Measurements from ENCODE around the gene PYGL. TPM values are rescaled to one million over a fixed set of nuclear protein-coding genes. Genes with fewer than 3 reads are reported as not detected.

Gene PYGL
- total RNA-seq = 1 to 10 TPM; 2.3 to 2.5 TPM

GRCh38 chr14:50943943-50944646 lies at the start of gene PYGL:
PYGL (minus strand) TSS chr14:50944483; CDS start chr14:50944403, 80 bp downstream.
- Mint-ChIP-seq H3K27ac (no peak within 1 kb of the TSS), H3K4me1 (peaks cover 7% of the 10 kb centered on the region), H3K27me3 (peaks cover 53% of the 10 kb centered on the region), H3K9me3 (no peaks in the 10 kb centered on the region), H3K36me3 (peaks cover 1% of the 10 kb centered on the region), H3K4me3 (peak within 1 kb of the TSS; percentile 65)
- DNase-seq = peak; percentile 47

DNA sequence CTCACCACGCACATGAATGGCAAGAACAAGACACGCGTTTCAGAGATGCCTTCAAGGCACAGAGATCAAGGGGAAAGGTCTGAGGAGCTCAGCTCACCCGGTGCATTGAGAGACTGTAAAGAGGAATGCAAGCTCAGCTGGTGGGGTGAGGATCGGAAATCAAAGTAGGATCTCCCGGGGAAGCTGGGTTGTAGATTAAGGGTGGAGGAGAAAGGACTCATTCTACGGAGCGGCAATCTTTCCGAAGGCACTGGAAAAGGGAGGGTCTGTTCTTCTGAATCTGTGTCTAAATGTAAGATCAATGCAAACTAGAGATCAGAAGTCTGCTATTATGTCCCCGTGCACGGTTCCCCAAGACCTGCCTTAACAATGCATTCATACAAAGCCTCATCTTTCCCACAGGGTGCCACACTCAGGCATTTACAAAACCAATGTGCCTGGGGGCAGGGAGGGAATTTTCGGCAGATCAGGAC lies 41.6 kb upstream of the PYGL start:
- Mint-ChIP-seq H3K27me3 (no peaks in the 10 kb centered on the region), H3K4me3 (no peak overlapping the region), H3K4me1 (no peaks in the 10 kb centered on the region), H3K9me3 (no peaks in the 10 kb centered on the region), H3K36me3 (no peaks in the 10 kb centered on the region), H3K27ac (no peak overlapping the region)
- DNase-seq = no peak

- no peaks in the 10 kb centered on the region for H3K4me1 Mint-ChIP-seq
- no peak overlapping the region for H3K4me3 Mint-ChIP-seq
- H3K27me3 Mint-ChIP-seq = no peaks in the 10 kb centered on the region
- H3K36me3 Mint-ChIP-seq = no peaks in the 10 kb centered on the region
- DNase-seq = no peak
- no peak overlapping the region for H3K27ac Mint-ChIP-seq
- H3K9me3 Mint-ChIP-seq = no peaks in the 10 kb centered on the region
These were observed 41.0 kb upstream of the PYGL start for GRCh38 chr14:50985124-50985858.

DNA sequence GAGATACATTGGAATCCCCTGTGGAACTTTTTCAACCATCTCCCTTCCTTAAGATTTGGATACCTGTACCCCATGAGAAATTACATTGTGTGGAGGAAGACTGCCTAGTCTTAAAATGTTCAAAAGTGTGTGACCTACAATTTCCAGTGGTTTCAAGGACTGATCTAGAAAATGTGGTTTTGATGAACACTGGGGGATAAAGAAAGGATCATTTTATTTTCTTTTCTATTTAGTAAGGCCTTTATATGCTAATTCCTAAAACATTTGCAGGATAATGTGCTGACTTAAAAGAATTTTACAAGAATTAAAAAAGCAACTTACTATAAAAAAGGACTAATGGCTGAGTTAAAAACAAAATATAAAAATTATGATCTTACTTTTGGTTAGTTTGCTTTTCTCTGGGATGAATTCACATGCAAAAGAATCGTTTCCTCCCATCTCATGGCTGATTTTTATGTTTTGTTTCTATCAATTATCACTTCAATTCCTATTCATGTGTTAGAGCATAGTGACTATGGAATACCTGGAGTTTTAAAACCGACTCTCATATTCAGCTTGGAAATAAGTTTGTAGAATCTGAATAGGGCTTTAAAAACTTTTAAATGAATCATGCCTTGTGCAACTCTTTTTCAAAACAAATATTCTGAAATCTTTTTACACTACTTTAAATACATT lies 39.9 kb upstream of the PYGL start:
- Mint-ChIP-seq H3K9me3 (no peaks in the 10 kb centered on the region), H3K4me1 (no peaks in the 10 kb centered on the region), H3K4me3 (no peak overlapping the region), H3K27ac (peak overlapping the region; percentile 30), H3K27me3 (no peaks in the 10 kb centered on the region), H3K36me3 (no peaks in the 10 kb centered on the region)
- DNase-seq = no peak

- no peak for DNase-seq
- Mint-ChIP-seq H3K9me3 (no peaks in the 10 kb centered on the region), H3K4me1 (no peaks in the 10 kb centered on the region), H3K27ac (no peak overlapping the region), H3K27me3 (no peaks in the 10 kb centered on the region), H3K36me3 (no peaks in the 10 kb centered on the region), H3K4me3 (no peak overlapping the region)
These were observed 35.9 kb upstream of the PYGL start for GRCh38 chr14:50979941-50980850.

DNA sequence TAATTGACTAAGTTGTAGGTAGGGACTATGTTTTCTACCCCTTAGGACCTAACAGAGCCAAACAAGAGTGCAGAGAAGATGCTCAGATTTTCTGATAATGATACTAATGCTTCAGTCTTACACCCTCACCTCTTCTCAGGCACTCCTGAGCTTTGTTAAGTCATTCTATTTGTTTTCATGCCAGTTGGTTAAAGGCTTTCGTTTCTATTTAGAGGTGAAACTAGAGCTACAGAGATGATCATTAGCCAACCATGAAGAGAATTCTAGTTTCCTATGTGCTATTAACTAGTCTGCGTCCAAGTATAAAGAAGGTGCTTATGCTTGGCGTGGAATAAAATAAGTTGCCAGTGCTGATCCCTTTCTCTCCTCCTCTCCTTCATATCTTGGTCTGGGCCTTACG lies 34.6 kb upstream of the PYGL start:
- Mint-ChIP-seq H3K36me3 (no peaks in the 10 kb centered on the region), H3K4me1 (no peaks in the 10 kb centered on the region), H3K27me3 (no peaks in the 10 kb centered on the region), H3K4me3 (no peak overlapping the region), H3K9me3 (no peaks in the 10 kb centered on the region), H3K27ac (no peak overlapping the region)
- no peak for DNase-seq

GRCh38 chr14:50978529-50978871 lies 34.2 kb upstream of the PYGL start:
- H3K27ac Mint-ChIP-seq = no peak overlapping the region
- DNase-seq = no peak
- H3K4me3 Mint-ChIP-seq = no peak overlapping the region
- no peaks in the 10 kb centered on the region for H3K4me1 Mint-ChIP-seq
- H3K36me3 Mint-ChIP-seq = no peaks in the 10 kb centered on the region
- no peaks in the 10 kb centered on the region for H3K27me3 Mint-ChIP-seq
- H3K9me3 Mint-ChIP-seq = no peaks in the 10 kb centered on the region

GRCh38 chr14:50977863-50978528 lies 33.7 kb upstream of the PYGL start:
- Mint-ChIP-seq H3K36me3 (no peaks in the 10 kb centered on the region), H3K27ac (no peak overlapping the region), H3K4me1 (no peaks in the 10 kb centered on the region), H3K27me3 (no peaks in the 10 kb centered on the region), H3K4me3 (no peak overlapping the region), H3K9me3 (no peaks in the 10 kb centered on the region)
- no peak for DNase-seq

DNA sequence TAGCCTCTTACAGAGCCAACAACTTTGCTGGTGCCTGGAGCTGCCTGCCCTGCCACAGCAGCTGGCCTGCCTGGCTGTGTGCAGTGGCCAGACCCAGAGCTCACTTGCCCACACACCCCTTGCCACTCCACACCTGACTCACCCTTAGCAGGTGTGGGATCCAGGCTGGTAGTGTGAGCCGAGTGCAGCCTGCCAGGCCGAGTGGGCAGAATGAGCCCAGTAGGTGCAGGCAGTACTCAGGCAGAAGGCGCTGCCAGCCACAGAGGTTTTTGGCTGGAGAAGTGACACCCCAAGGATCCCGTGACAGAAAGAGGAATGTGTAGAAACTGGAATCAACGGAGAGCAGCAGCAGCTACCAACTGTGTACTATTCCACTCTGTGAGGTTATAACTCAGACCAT lies 29.8 kb upstream of the PYGL start:
- no peaks in the 10 kb centered on the region for H3K9me3 Mint-ChIP-seq

DNA sequence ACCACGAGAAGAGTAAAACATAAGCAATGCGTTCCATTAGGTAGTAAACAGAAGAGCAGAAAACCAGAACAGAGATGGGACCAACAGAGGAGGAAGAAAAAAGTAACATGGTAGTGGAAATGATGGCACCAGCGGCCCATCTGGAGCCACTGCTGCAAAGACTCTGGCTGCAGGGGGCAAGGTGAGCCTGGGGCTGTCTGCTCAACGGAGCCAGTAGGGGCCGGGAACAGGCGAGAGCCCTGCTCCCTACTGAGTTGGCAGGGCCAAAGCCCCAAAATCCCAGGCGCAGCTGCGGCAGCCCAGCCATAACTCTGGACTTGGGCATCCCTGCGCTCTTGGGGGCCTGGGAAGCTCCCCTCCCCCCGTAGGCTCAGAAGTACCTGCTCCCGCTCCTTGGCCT lies 28.5 kb upstream of the PYGL start:
- H3K9me3 Mint-ChIP-seq = no peaks in the 10 kb centered on the region

More for the DNA sequence above, 29.8 kb upstream of the PYGL start:
- Mint-ChIP-seq H3K4me3 (no peak overlapping the region), H3K4me1 (no peaks in the 10 kb centered on the region), H3K36me3 (no peaks in the 10 kb centered on the region), H3K27me3 (no peaks in the 10 kb centered on the region), H3K27ac (no peak overlapping the region)
- no peak for DNase-seq

GRCh38 chr14:50970886-50971781 lies 26.9 kb upstream of the PYGL start:
- Mint-ChIP-seq H3K27ac (no peak overlapping the region), H3K4me3 (no peak overlapping the region), H3K27me3 (no peaks in the 10 kb centered on the region), H3K9me3 (no peaks in the 10 kb centered on the region), H3K36me3 (no peaks in the 10 kb centered on the region), H3K4me1 (no peaks in the 10 kb centered on the region)
- no peak for DNase-seq

More for the DNA sequence above, 28.5 kb upstream of the PYGL start:
- Mint-ChIP-seq H3K27me3 (no peaks in the 10 kb centered on the region), H3K36me3 (no peaks in the 10 kb centered on the region), H3K4me3 (no peak overlapping the region), H3K4me1 (no peaks in the 10 kb centered on the region), H3K27ac (no peak overlapping the region)
- DNase-seq = no peak

- DNase-seq = no peak
- H3K27me3 Mint-ChIP-seq = no peaks in the 10 kb centered on the region
- no peak overlapping the region for H3K4me3 Mint-ChIP-seq
- no peak overlapping the region for H3K27ac Mint-ChIP-seq
- no peaks in the 10 kb centered on the region for H3K9me3 Mint-ChIP-seq
- H3K4me1 Mint-ChIP-seq = no peaks in the 10 kb centered on the region
- no peaks in the 10 kb centered on the region for H3K36me3 Mint-ChIP-seq
These were observed 23.5 kb upstream of the PYGL start for GRCh38 chr14:50967790-50968189.

DNA sequence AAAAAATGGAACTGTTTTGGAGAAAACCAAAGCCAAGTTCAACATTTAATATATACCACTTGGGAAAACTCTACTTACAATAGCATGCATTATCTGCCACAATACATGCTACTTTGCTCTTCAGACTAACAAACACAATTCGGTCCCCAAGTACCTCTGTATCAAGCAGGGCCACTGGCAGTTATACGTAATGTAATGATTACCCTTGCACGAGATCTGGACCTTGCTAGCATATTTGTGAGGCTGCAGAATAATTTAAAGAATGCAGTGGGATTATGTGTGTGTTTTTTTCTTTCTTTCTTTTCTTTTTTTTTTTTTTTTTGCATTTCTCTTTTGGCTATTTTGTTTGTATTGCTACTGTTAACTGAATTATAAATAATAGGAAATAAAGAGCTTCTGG lies 22.8 kb upstream of the PYGL start:
- no peak for DNase-seq
- no peaks in the 10 kb centered on the region for H3K36me3 Mint-ChIP-seq
- no peaks in the 10 kb centered on the region for H3K27me3 Mint-ChIP-seq
- no peak overlapping the region for H3K27ac Mint-ChIP-seq
- no peaks in the 10 kb centered on the region for H3K4me1 Mint-ChIP-seq
- no peaks in the 10 kb centered on the region for H3K9me3 Mint-ChIP-seq
- H3K4me3 Mint-ChIP-seq = no peak overlapping the region

All from activated naive CD8-positive, alpha-beta T cell treated with anti-CD3 and anti-CD28 coated beads for 36 hours (primary cell).